Measurements from ENCODE around the gene MMP24OS.

DNA sequence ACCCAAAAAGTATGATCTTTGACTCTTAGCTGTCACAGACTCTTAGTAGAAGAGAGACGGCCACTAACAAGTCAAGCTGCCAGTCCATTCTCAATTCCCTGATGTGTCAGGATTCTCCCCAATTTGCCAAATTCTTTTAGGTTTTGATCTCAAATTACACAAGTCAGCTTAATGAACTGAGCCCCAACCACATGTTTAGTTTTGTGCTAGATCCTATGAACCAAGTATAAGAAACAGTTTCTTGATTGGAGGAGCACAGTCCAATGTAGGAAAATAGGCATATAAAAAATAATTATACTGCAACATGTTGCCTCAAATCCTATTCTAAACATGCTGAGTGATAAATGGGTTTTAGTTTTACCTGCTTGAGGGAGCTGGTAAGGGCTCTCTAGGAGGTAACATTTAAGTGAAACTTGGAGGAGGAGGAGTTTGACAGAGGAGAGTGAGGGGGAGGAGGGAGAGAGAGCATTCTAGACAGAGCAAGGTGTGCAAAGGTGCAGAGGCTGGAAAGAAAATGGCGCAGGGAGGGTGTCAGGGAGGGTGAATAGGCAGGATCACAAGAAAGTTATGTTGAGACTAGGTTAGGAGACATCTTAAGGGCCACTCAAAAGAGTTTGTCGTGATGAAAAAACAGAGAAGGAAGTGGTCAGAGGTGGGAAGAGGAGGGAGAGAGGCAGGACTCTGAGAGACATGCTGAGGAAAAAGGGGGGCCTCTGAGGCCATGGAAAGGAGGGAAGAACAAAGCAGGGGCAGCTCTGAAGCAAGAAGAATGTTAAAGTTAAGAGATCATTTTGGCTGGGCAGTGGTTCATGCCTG lies 37.1 kb upstream of the MMP24OS start:
- TF ChIP-seq, protein P1, sequence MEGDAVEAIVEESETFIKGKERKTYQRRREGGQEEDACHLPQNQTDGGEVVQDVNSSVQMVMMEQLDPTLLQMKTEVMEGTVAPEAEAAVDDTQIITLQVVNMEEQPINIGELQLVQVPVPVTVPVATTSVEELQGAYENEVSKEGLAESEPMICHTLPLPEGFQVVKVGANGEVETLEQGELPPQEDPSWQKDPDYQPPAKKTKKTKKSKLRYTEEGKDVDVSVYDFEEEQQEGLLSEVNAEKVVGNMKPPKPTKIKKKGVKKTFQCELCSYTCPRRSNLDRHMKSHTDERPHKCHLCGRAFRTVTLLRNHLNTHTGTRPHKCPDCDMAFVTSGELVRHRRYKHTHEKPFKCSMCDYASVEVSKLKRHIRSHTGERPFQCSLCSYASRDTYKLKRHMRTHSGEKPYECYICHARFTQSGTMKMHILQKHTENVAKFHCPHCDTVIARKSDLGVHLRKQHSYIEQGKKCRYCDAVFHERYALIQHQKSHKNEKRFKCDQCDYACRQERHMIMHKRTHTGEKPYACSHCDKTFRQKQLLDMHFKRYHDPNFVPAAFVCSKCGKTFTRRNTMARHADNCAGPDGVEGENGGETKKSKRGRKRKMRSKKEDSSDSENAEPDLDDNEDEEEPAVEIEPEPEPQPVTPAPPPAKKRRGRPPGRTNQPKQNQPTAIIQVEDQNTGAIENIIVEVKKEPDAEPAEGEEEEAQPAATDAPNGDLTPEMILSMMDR (conservative IDR thresholded peaks at IDR 0.05 in 1 of 2, IDR thresholded peaks at IDR 0.05 in 1 of 2; ENCODE audit: extremely low read depth in 1 of 2, insufficient read depth in 1 of 2, low read depth in 1 of 2, low read length in 2 of 2): no peak
- no peak for TF ChIP-seq EZH2 (IDR thresholded peaks at IDR 0.05; ENCODE audit: borderline replicate concordance, low read length)

All from mammary epithelial cell (primary cell).